ENCODE results near the gene CGREF1. TPM values are rescaled to one million over a fixed set of nuclear protein-coding genes. Genes with fewer than 3 reads are reported as not detected.

Gene CGREF1
- total RNA-seq, 4 donors from 2014 or later: 1.3 to 9.3 (median 5.5) TPM

GRCh38 chr2:27108221-27108620, 10.7 kb downstream of the CGREF1 start:
- ATAC-seq (ENCODE audit: low FRiP score) (no peak), DNase-seq (ENCODE audit: low spot score) (no peak)
- TF ChIP-seq, protein P1, sequence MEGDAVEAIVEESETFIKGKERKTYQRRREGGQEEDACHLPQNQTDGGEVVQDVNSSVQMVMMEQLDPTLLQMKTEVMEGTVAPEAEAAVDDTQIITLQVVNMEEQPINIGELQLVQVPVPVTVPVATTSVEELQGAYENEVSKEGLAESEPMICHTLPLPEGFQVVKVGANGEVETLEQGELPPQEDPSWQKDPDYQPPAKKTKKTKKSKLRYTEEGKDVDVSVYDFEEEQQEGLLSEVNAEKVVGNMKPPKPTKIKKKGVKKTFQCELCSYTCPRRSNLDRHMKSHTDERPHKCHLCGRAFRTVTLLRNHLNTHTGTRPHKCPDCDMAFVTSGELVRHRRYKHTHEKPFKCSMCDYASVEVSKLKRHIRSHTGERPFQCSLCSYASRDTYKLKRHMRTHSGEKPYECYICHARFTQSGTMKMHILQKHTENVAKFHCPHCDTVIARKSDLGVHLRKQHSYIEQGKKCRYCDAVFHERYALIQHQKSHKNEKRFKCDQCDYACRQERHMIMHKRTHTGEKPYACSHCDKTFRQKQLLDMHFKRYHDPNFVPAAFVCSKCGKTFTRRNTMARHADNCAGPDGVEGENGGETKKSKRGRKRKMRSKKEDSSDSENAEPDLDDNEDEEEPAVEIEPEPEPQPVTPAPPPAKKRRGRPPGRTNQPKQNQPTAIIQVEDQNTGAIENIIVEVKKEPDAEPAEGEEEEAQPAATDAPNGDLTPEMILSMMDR (IDR thresholded peaks at IDR 0.05): no peak

DNA sequence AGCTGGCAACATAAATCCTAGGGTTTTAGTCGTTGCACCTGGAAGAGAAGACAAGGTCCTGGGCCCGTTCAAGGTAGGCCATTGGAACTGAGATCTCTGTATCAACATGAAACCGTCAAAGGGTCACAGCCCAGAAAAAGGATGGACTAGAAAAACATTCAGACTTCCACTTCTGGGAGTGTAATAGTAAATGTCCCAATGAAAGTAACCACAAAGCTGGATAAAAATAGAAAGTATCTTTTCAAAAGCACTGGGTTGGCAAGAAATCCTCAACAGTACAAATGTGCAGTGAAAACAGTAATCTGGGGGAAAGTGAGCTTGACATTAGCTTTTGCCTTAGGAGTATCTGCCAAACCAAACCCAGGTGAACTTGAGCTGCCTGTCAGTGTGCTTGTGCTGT, 12.9 kb downstream of the CGREF1 start:
- TF ChIP-seq, protein P1 (IDR thresholded peaks at IDR 0.05): no peak
- DNase-seq (ENCODE audit: low spot score) (no peak), ATAC-seq (ENCODE audit: low FRiP score) (no peak)

GRCh38 chr2:27102329-27102728, 16.6 kb downstream of the CGREF1 start:
- TF ChIP-seq, protein P1 (IDR thresholded peaks at IDR 0.05): no peak
- ATAC-seq (ENCODE audit: low FRiP score) (no peak), DNase-seq (ENCODE audit: low spot score) (no peak)

DNA sequence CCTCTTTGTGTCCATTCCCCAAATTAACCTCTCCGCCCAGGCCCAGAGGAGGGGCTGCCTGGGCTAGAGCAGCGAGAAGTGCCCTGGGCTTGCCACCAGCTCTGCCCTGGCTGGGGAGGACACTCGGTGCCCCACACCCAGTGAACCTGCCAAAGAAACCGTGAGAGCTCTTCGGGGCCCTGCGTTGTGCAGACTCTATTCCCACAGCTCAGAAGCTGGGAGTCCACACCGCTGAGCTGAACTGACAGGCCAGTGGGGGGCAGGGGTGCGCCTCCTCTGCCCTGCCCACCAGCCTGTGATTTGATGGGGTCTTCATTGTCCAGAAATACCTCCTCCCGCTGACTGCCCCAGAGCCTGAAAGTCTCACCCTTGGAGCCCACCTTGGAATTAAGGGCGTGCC, 18.9 kb downstream of the CGREF1 start:
- DNase-seq (ENCODE audit: low spot score) (no peak), ATAC-seq (ENCODE audit: low FRiP score) (no peak)
- TF ChIP-seq, protein P1 (IDR thresholded peaks at IDR 0.05): no peak

- DNase-seq (ENCODE audit: low spot score) (no peak), ATAC-seq (ENCODE audit: low FRiP score) (no peak)
- TF ChIP-seq, protein P1 (IDR thresholded peaks at IDR 0.05): no peak
Measured at GRCh38 chr2:27099334-27099955, 19.5 kb downstream of the CGREF1 start.

GRCh38 chr2:27097341-27097740, 21.6 kb downstream of the CGREF1 start:
- TF ChIP-seq, protein P1 (IDR thresholded peaks at IDR 0.05): no peak
- ATAC-seq (ENCODE audit: low FRiP score): no peak
- no peak for DNase-seq (ENCODE audit: low spot score)

- ATAC-seq (ENCODE audit: low FRiP score): no peak
Measured at GRCh38 chr2:27096748-27097297, 22.1 kb downstream of the CGREF1 start.

More at GRCh38 chr2:27096748-27097297, 22.1 kb downstream of the CGREF1 start:
- no peak for DNase-seq (ENCODE audit: low spot score)
- TF ChIP-seq, protein P1 (IDR thresholded peaks at IDR 0.05): no peak

Data from omental fat pad (tissue), 4 donors.